ENCODE data around the gene CLTA. TPM values are rescaled to one million over a fixed set of nuclear protein-coding genes. Genes with fewer than 3 reads are reported as not detected.
A peak's percentile ranks its signal among the peaks of the same experiment; 100 is the strongest.
"Not testable (repeated sequence)": the region's sequence is repeated elsewhere in the genome, so short reads cannot be mapped to it uniquely, and the experiment has no call there.

Gene CLTA
- total RNA-seq, 2 experiments from 2014 or later: 123 to 133 TPM

- intact Hi-C loops (cut with DNase I, micrococcal nuclease); H3K9me3 Mint-ChIP-seq (ENCODE audit: low read depth); DNase-seq; H3K27ac Mint-ChIP-seq; H3K4me3 Mint-ChIP-seq; H3K4me1 Mint-ChIP-seq; CTCF ChIA-PET; H3K27me3 Mint-ChIP-seq; ATAC-seq: not testable (repeated sequence)
- POLR2A ChIA-PET: interaction anchor here (0.6 to 0.7 kb wide), 2 partner anchors 23 to 137 kb away, joined by 5 to 6 read pairs; no protein-coding TSS in a partner anchor
- peaks cover 29% of the 10 kb centered on the region for H3K36me3 Mint-ChIP-seq (ENCODE audit: low read depth)
Measured at GRCh38 chr9:36239675-36240074, 49.0 kb downstream of the CLTA start.

- peaks cover 14% of the 10 kb centered on the region for H3K4me1 Mint-ChIP-seq
- no peaks in the 10 kb centered on the region for H3K9me3 Mint-ChIP-seq (ENCODE audit: low read depth)
- CTCF ChIA-PET: interaction anchor here (1.0 kb wide), 1 partner anchor 84 kb away, joined by 4 read pairs; no protein-coding TSS in a partner anchor
- ATAC-seq (no peak), DNase-seq (no peak)
- POLR2A ChIA-PET: interaction anchor here (0.7 kb wide), 1 partner anchor 25 kb away, joined by 3 read pairs; no protein-coding TSS in a partner anchor
- H3K27me3 Mint-ChIP-seq: no peaks in the 10 kb centered on the region
- peaks cover 24% of the 10 kb centered on the region for H3K36me3 Mint-ChIP-seq (ENCODE audit: low read depth)
- no peak overlapping the region for H3K27ac Mint-ChIP-seq
- H3K4me3 Mint-ChIP-seq: no peak overlapping the region
- intact Hi-C loops (cut with DNase I, micrococcal nuclease): no loop called here
Measured at GRCh38 chr9:36245906-36246305, 55.2 kb downstream of the CLTA start.

- intact Hi-C loops (cut with DNase I, micrococcal nuclease): no loop called here
- no peak overlapping the region for H3K4me3 Mint-ChIP-seq
- CTCF ChIA-PET: interaction anchor here (0.5 to 1.3 kb wide), 9 partner anchors 20 to 828 kb away, joined by 3 to 5 read pairs (median 3); no protein-coding TSS in a partner anchor
- peaks cover 19% of the 10 kb centered on the region for H3K36me3 Mint-ChIP-seq (ENCODE audit: low read depth)
- peaks cover 22% of the 10 kb centered on the region for H3K4me1 Mint-ChIP-seq
- no peak overlapping the region for H3K27ac Mint-ChIP-seq
- POLR2A ChIA-PET: no interaction called here
- DNase-seq: no peak
- no peak for ATAC-seq
- no peaks in the 10 kb centered on the region for H3K27me3 Mint-ChIP-seq
- no peaks in the 10 kb centered on the region for H3K9me3 Mint-ChIP-seq (ENCODE audit: low read depth)
Measured at GRCh38 chr9:36247356-36247755, 56.6 kb downstream of the CLTA start.

GRCh38 chr9:36248061-36248460, 57.3 kb downstream of the CLTA start:
- peak; percentile 73 for ATAC-seq
- H3K27me3 Mint-ChIP-seq; H3K4me3 Mint-ChIP-seq; DNase-seq; H3K27ac Mint-ChIP-seq; H3K9me3 Mint-ChIP-seq (ENCODE audit: low read depth): not testable (repeated sequence)
- ChIA-PET POLR2A (interaction anchor here (1.5 kb wide), 1 partner anchor 10 kb away, joined by 6 read pairs; the partner anchor contains the start of gene GNE), CTCF (interaction anchor here (0.6 to 4.9 kb wide), 8 partner anchors 10 to 82 kb away, joined by 3 to 35 read pairs (median 4); partner anchors contain the start of gene GNE)
- Mint-ChIP-seq H3K4me1 (peaks cover 22% of the 10 kb centered on the region), H3K36me3 (ENCODE audit: low read depth) (peaks cover 18% of the 10 kb centered on the region)
- intact Hi-C loops (cut with DNase I, micrococcal nuclease): loop anchor here (1.0 kb wide), 2 partner anchors 80 to 81 kb away; no protein-coding TSS in a partner anchor

- POLR2A ChIA-PET: interaction anchor here (1.5 kb wide), 1 partner anchor 9 kb away, joined by 6 read pairs; the partner anchor contains the start of gene GNE
- intact Hi-C loops (cut with DNase I, micrococcal nuclease): no loop called here
Measured at GRCh38 chr9:36249189-36249588, 58.5 kb downstream of the CLTA start.

GRCh38 chr9:36250079-36250478, 59.4 kb downstream of the CLTA start:
- no peak for DNase-seq
- Mint-ChIP-seq H3K36me3 (ENCODE audit: low read depth) (peaks cover 13% of the 10 kb centered on the region), H3K9me3 (ENCODE audit: low read depth) (no peaks in the 10 kb centered on the region), H3K27me3 (no peaks in the 10 kb centered on the region), H3K4me3 (no peak overlapping the region), H3K4me1 (peaks cover 22% of the 10 kb centered on the region), H3K27ac (no peak overlapping the region)
- no peak for ATAC-seq
- ChIA-PET POLR2A (no interaction called here), CTCF (interaction anchor here (0.6 to 4.9 kb wide), 4 partner anchors 9 to 355 kb away, joined by 3 to 35 read pairs (median 4); partner anchors contain the start of gene GNE)
- intact Hi-C loops (cut with DNase I, micrococcal nuclease): no loop called here

More at GRCh38 chr9:36249189-36249588, 58.5 kb downstream of the CLTA start:
- H3K36me3 Mint-ChIP-seq (ENCODE audit: low read depth): peaks cover 13% of the 10 kb centered on the region
- H3K27ac Mint-ChIP-seq: no peak overlapping the region
- H3K4me1 Mint-ChIP-seq: peaks cover 22% of the 10 kb centered on the region
- DNase-seq (no peak), ATAC-seq (no peak)
- no peak overlapping the region for H3K4me3 Mint-ChIP-seq
- H3K9me3 Mint-ChIP-seq (ENCODE audit: low read depth): no peaks in the 10 kb centered on the region
- H3K27me3 Mint-ChIP-seq: no peaks in the 10 kb centered on the region
- CTCF ChIA-PET: interaction anchor here (0.9 to 4.9 kb wide), 7 partner anchors 9 to 384 kb away, joined by 3 to 35 read pairs (median 4); partner anchors contain the start of gene GNE

- no peaks in the 10 kb centered on the region for H3K9me3 Mint-ChIP-seq (ENCODE audit: low read depth)
- H3K4me1 Mint-ChIP-seq: peaks cover 23% of the 10 kb centered on the region
- intact Hi-C loops (cut with DNase I, micrococcal nuclease): no loop called here
- POLR2A ChIA-PET: interaction anchor here (0.5 kb wide), 1 partner anchor 57 kb away, joined by 3 read pairs; no protein-coding TSS in a partner anchor
- no peak for ATAC-seq
- DNase-seq: no peak
- no peak overlapping the region for H3K27ac Mint-ChIP-seq
- CTCF ChIA-PET: interaction anchor here (0.6 to 4.9 kb wide), 3 partner anchors 44 to 383 kb away, joined by 3 to 35 read pairs (median 4); no protein-coding TSS in a partner anchor
- H3K27me3 Mint-ChIP-seq: no peaks in the 10 kb centered on the region
- H3K4me3 Mint-ChIP-seq: no peak overlapping the region
- H3K36me3 Mint-ChIP-seq (ENCODE audit: low read depth): peaks cover 5% of the 10 kb centered on the region
Measured at GRCh38 chr9:36251428-36251827, 60.7 kb downstream of the CLTA start.

GRCh38 chr9:36258208-36258995, 67.7 kb downstream of the CLTA start, which contains the start of gene GNE:
Gene GNE (minus strand): TSS chr9:36258448. CDS start chr9:36249355, 9,093 bp downstream.
- peaks cover 8% of the 10 kb centered on the region for H3K4me1 Mint-ChIP-seq
- intact Hi-C loops (cut with DNase I, micrococcal nuclease): loop anchor here (1.0 to 5.0 kb wide), 12 partner anchors 68 to 526 kb away; partner anchors contain the start of genes CLTA (in 2 of the 2), RNF38 (in 2 of the 2), CREB3 (in 1 of the 2) and GLIPR2 (in 1 of the 2)
- DNase-seq (peak; percentile 99), ATAC-seq (peak; percentile 85)
- H3K4me3 Mint-ChIP-seq: peak within 1 kb of the TSS; percentile 91
- ChIA-PET CTCF (interaction anchor here (0.7 to 2.4 kb wide), 6 partner anchors 8 to 434 kb away, joined by 3 to 11 read pairs (median 4); no protein-coding TSS in a partner anchor), POLR2A (interaction anchor here (0.6 to 1.8 kb wide), 4 partner anchors 10 to 315 kb away, joined by 3 to 6 read pairs (median 4); no protein-coding TSS in a partner anchor)
- H3K9me3 Mint-ChIP-seq (ENCODE audit: low read depth): no peaks in the 10 kb centered on the region
- H3K27me3 Mint-ChIP-seq: no peaks in the 10 kb centered on the region
- H3K27ac Mint-ChIP-seq: peak within 1 kb of the TSS; percentile 90
- H3K36me3 Mint-ChIP-seq (ENCODE audit: low read depth): no peaks in the 10 kb centered on the region

GRCh38 chr9:36258996-36259533, 68.3 kb downstream of the CLTA start:
- Mint-ChIP-seq H3K4me1 (peaks cover 8% of the 10 kb centered on the region), H3K27me3 (no peaks in the 10 kb centered on the region), H3K4me3 (peak overlapping the region; percentile 91), H3K27ac (peak overlapping the region; percentile 90), H3K36me3 (ENCODE audit: low read depth) (no peaks in the 10 kb centered on the region), H3K9me3 (ENCODE audit: low read depth) (no peaks in the 10 kb centered on the region)
- intact Hi-C loops (cut with DNase I, micrococcal nuclease): loop anchor here (1.0 to 5.0 kb wide), 12 partner anchors 68 to 527 kb away; partner anchors contain the start of genes CLTA (in 2 of the 2), RNF38 (in 2 of the 2), CREB3 (in 1 of the 2) and GLIPR2 (in 1 of the 2)
- no peak for ATAC-seq
- DNase-seq: no peak
- ChIA-PET POLR2A (interaction anchor here (0.7 to 1.8 kb wide), 4 partner anchors 10 to 69 kb away, joined by 3 to 6 read pairs (median 4); no protein-coding TSS in a partner anchor), CTCF (interaction anchor here (0.7 to 2.4 kb wide), 7 partner anchors 9 to 435 kb away, joined by 3 to 11 read pairs (median 4); partner anchors contain the start of gene CLTA)

Data from activated CD4-positive, alpha-beta T cell treated with anti-CD3 and anti-CD28 coated beads for 36 hours (primary cell).